ENCODE results near the gene FMNL2.

FMNL2 gene

DNA sequence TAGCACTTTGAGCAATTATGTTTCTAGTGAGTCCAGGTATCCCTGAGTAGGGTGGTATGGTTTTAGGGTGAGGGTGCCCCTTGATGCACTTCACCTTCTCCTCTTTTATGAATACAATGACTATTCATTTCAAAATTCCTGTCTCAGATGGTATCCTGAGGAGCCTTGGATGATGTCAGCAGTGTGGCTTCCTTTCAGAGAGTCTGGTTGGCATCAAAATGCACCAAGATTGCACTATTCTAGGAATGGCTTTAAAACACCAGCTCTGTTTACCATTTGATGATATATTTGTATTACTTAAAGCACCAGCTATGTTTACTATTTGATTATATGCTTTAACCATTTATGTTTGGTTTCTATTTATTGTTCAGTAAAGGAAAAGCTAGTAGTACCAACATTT, 141.0 kb downstream of the FMNL2 start:
- no peak for DNase-seq

DNA sequence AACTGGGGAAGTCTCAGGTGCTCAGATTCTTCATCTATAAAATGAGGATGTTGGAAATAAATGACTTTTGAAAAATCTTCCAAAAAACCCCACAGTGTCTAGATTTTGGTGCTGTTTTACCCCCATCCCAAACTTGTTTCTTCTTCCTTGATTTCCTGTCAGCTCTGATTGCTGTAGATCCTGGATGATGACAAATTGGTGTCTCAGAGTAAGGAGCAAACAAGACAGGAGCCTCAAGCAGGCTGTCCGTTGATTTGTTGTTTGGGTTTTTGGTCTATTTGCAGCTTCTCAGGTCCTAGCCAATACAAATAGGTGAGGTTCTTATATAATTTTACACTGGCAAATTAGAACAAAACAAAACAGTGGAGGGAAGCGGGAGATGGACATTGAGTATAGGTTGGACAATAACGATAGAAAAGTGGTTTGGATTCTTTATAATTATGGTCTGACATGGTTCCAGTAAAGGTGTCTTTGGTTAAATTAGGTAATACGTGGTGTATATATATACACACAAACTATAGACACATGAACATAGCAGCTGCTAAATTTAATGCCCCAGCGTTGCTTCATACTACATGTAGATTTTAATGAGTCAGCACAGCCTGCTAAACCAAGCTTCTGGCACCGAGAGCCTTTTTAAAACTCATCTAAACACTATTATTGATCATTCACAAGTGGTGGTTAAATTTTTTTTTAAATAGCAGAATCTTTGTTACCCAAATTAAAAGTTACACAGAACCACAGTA, 142.5 kb downstream of the FMNL2 start:
- no peak for DNase-seq

DNA sequence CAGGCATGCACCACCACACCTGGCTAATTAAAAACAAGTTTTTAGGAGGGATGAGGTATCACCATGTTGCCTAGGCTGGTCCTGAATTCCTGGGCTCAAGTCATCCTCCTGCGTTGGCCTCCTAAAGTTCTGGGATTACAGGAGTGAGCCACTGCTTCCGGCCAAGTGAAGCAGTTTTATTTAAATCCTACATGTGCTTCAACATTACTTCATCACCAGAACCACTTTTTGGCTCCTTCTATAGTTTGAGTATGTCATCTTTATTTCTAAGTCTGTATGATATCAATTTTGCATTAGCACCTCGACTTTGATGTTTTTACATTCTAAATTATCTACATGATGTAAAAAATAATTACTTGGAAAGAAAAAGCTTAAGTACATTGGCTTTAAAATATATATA, 144.3 kb downstream of the FMNL2 start:
- DNase-seq = no peak

DNA sequence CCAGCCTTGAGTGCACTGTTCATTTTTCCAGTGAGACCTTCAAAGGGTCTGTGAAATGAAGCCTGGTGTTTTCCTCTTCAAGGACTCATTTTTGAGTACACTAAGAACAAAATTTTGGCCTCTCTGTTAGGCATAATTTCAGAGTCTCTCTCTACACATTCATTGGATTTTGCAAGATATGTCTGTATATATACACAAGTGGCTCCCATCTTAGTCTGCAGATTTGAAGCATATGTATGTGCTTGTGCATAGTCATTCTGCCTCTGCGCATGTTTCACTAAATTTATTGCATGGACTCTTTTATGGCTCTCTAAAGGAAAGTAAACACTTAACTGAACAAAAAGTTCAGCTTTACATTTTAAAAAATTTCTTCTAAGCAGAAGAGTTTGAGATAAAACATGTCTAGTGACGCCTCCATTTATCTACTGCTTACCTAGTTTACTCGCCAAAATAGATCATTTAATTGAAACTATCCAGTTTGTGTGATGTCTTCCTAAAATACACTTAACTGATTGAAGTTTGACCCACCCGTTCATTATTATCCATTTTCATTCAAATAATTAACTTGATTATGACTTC, 145.9 kb downstream of the FMNL2 start:
- DNase-seq = no peak

DNA sequence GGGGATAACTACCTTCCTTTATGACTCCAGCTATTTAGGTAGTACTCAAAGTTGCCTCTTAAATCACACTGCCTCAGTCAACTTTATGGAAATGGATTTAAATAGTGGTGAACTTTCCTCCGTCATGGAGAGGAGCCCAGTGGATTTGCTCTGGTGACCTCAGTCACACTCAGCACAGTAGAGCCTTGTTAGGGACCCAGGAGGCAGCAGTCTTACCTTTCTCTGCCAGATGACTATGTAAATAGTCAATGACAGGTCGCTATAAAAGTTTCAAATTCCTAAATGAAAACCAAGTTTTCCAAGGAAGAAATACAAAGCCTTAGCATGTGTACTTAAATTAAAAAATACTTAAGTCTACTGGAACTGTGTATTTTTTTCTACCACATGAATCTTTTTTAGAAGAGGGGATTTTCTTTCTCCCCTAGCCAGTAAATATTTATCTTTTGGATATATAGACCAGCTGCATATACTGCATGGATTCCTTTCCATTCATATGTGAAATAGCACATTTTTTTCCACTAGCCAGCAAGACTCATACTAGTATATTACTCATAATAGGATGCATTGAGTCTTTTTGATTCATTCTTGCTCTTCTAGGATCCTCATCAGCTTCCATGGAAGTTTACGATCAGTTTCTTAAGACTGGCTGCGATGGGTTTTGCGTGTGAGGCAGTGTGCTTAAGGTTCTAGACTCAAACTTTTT, 147.1 kb downstream of the FMNL2 start:
- no peak for DNase-seq

DNA sequence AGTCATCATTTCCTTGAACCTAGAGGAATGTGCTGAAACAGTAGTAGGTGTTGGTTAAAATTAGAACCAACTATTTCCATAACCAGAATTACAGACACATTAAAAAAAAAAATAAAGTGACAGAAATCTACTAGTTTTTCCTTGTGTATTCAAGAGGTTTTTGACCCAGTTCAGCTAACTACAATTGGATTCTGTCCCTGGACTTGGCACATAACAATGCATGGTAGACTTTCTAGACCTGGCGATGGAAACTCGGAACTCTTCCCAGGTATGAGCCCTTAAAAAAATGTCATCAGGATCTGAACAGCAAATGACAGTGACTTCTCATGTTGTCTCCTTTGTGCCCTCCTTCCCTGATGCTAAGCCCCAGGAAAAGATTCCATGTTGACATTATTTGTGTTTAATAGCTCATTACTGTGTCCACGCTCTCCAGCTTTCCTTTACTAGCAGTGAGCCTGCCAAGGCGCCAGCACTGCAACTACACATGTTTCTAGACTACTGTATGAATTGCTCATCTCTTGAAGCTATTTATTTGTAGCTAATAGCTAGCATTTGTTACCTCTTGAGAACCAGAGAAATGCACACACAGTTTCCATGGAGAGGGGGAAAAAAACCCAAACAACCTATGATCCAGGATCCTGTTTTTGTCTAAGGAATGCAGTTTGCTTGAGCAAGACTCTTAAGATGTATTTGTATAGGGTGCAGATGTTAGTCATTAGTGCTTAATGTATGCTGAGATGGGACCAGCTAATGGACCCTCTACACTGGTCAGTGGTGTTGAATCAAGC, 148.5 kb downstream of the FMNL2 start:
- no peak for DNase-seq

DNA sequence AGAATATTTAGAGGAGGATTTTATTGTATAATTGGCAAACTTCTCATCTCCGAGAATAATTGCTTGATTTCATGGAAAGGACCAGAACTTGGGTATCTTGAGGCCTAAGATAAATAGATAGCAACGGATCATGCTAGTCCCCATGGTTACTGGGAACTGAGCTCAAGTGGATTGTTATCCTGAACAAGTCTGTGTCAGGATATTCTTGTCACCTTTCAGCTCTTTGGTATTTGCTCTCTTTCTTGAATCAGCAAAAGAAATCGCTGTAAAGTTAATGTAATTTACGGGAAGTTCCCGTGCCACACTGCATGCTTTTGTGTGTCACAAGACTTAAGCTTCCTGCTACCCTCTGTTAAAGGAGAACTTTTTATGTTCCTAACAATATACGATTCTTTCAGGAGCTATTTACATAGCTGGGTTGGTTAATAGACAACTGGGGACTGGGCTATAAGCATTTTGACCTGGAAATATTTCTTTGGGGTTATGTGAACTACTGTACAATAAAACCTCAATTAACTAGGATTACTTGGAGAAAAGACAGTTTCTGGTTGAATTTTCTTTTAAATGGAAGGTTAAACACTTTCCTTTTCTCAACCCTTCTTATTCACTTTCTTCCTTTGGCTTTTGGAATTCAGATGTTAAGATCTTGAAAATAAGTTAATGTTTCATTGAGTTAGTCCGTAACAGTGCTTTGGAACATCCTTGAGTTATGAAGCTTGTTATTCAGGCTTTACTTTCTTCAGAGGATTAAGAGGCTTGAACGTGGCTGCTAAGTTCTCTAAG, 151.2 kb downstream of the FMNL2 start:
- no peak for DNase-seq

DNA sequence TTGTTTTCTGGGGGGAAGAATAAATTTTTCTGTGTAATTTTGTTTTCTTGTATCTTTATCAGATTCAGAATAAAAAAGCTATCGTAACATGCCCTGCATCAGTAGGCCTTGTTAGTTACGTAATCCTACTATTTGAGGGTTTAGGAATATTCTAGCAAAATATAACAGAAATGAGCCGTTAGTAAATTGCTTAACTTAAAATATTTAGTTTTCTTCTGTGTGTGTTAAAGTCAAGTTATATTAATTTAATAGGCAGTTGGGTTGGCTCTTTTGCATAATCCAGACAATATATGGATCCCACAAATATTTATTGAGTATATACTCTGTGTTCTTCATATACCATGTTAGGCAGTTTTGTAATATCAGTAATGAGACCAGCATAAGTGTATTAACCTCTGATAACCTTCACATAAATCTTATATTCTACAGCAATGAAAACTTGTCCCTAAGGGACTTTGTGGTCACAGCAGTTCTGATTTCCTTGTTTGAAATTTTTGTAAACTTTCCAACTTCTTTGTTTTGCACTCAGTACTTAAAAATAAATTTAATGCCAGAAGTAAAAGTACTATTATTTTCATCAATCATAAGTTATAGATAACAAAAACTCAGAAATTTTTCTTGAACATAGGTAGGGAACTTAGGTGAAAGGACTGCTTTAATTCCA, 151.9 kb downstream of the FMNL2 start:
- no peak for DNase-seq

DNA sequence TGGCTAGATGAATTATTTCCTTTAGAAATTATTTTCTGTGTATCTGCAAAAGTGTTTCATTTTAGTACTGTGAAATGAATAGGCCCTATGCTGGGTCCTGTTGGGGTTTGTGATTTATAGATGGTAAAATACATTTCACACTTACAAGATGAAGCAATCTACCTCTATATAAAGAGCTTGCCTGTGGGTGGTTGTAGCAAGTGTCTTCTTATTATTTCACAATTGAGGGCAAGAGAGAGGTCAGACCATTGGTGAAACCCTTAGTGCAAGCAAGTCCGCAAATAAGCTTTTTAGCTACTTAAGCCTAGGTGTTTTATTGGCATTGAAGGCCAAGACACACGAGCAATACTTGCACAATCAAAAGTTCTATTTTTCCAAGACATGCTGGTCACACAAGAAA, 153.1 kb downstream of the FMNL2 start:
- DNase-seq = no peak

DNA sequence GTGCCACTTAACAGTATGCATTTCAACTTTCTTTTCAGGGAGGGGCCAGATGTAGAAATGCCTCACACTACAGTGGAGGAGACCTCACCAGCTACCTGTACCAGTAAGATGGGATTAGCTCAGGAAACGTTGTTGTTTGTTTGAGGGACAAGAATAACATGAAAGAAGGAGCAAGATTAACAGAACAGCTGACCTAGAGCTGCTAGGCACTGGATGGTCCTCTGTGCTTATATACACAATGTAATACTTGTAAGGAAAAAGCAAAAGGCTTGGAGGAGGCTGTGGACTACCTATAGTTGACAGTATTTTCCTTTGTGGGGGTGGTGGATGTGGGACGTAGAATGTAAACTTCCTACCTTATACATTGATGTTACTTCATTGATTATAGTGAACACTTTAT, 154.4 kb downstream of the FMNL2 start:
- no peak for DNase-seq

DNA sequence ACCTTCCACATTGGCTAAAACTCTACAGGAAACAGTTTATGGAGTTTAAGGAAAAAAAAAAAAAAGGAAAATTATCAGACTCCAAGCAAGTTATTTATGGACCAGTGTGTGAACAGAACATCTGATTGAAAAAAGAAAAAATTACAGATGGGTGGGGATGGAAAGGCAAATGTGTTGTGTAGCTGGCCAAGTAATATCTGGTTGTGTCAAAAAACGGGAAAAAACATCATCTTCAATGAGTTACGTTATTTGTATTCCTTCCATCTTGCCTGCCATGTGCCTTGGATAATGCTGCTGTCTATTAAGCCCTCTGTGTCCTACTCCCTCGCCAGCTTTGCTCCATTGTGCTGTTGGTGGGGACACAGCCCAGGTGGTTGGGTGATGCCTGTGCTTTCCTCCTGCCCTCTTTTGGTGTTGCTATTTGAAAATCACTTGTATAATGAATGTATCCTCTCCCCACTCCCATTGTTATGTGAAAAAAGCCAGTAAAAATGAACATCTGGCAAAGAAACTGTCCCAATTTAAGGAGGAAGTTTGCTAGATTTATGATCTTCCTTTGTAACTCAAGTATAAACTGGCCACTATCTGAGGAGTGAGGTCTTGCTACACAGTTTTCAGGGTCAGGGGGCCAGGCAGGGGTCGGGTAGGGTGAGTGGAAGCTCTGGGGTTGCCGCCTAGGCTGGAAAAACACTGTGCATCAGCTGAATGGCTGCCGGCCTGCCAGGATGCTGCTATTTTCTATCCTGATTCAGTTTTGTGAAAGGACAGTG, 155.9 kb downstream of the FMNL2 start:
- DNase-seq = no peak

DNA sequence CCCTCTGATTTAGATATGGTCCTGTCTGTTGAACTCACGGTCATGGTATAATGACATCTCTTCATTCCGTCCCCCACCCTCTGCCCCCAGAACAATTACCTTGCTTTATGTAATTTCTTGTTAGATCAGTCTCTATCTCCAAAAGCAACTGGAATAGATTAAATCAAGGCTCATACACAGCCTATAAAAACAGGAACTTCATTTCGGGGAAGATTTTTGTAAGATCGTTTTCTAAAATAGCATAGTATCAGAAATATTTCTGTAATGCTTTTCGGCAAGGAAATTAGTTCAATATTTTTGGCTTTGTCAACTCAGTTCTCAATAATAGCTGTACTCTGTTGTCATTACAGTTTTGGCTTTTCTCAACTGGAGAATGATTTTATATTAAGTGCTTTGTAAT, 157.2 kb downstream of the FMNL2 start:
- no peak for DNase-seq

DNA sequence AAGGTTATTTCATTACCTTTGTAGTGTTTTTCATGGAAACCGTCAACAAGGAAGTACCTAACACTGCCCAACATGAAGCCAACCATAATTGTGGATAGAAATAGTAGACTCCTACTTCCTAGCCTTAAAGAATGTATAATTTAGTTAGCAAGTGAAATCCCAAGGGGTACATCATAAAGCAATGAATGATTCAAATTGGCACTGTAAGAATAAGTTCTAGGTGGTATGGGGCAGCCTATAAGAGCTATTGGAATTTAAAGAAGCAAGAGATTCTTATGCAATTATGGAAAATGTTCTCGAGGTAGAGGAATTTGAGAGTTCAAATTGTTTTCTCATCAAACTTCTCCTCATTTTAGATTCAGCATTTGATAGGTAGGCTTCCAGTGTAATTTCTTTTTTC, 157.9 kb downstream of the FMNL2 start:
- no peak for DNase-seq

DNA sequence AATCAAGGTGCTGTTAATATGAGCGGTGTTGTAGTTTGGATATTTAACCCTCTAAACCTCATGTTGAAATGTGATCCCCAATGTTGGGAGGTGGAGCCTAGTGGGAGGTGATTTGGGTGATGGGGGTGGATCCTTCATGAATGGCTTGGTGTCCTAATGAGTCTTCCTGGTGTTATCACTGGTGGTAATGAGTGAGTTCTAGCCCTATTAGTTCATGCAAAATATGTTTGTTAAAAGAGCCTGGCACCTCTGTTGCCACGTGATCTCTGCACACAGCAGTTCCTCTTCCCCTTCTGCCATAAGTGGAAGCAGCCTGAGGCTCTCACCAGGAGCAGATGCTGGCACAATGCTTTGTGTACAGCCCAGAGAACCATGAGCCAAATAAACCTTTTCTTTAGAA, 158.4 kb downstream of the FMNL2 start:
- no peak for DNase-seq

DNA sequence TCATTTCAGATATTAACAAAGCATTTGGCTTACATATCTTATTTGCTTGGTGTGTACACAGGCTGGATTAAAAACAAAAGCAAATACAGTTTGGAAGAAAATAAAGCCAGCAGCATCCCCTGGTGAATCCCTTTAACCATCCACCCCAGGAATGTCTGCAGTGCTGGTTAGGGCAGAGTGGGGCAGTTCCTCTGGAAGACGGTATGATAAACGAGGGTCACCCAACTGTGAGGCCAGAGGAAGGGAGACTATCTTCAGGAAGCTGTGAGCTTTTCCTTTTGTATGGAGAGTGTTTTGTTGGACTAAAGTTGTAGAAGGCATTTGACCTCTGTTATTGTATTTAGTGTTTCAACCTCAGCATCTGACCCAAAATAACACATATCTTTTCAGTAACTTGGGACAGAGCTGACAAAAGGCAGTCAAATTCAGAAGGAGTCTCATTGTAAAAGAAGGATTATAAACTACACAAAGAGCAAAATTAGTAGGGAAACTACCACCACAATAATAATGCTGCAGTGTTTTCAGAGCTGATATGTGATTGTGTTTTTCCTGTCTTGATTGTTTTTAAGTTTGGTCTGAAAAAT, 159.1 kb downstream of the FMNL2 start:
- no peak for DNase-seq

DNA sequence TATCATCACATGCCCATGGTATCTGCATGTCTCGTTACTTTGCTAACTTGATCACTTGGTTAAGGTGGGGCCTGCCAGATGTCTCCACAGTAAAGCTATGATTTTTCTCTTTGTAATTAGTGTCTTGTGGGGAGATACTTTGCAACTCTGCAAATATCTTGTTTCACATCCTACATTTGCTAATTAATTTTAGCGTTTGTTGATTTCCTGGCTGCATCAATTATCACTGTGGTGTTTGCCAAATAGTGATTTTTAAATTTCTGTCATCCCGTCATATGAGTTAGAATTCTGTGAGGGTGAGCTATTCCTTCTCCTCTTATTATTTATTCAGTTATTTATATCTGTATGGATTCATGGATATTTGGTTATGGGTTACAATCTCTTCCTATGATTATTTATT, 161.4 kb downstream of the FMNL2 start:
- no peak for DNase-seq

DNA sequence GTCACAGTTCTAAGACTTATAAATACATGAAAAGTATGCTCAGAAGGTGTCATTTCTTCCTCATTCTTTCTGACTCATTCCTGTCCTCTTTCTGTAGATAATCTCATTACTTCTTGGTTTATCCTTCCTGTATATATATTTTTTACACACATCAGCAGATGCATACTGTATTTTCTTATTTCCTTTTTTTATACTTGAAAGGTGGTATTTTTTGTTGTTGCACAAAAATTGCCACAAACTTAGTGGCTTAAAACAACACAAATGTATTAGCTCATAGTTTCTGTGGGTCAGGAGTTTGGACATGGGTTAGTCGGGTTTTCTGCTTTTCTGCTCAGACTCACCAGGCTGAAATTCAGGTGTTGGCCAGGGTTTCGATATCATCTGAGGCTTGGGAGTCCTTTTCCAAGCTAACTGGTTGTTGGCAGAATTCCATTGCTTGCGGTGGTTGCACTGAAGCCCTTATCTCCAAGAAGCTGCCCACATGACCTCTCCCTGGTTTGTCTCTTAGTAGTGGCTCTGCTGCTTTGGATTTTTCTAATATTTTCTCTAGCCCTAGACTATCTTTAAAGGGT, 162.6 kb downstream of the FMNL2 start:
- DNase-seq = no peak

DNA sequence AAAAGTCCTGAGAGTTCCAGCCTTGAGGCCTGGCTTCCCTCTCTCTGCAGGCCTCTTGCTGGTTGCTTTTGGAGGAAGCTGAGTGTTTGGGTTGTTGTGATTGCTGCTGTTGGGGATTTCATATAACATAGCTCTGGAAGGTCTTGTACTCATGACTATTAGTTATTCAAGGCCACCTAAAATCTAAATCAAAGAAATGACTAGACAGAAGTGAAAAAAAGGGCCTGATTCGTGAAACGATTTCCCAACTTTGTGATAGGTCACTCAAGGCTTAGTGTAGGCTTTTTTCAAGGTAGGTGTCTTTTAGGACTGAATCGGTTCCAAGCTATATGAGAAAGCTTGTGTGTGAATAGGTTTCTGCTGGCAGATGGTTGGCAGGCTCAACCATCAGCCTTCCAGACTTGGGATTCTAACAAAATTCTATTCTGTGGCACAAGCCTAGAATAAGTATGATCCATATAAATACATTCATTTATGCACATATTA, 164.4 kb downstream of the FMNL2 start:
- no peak for DNase-seq

DNA sequence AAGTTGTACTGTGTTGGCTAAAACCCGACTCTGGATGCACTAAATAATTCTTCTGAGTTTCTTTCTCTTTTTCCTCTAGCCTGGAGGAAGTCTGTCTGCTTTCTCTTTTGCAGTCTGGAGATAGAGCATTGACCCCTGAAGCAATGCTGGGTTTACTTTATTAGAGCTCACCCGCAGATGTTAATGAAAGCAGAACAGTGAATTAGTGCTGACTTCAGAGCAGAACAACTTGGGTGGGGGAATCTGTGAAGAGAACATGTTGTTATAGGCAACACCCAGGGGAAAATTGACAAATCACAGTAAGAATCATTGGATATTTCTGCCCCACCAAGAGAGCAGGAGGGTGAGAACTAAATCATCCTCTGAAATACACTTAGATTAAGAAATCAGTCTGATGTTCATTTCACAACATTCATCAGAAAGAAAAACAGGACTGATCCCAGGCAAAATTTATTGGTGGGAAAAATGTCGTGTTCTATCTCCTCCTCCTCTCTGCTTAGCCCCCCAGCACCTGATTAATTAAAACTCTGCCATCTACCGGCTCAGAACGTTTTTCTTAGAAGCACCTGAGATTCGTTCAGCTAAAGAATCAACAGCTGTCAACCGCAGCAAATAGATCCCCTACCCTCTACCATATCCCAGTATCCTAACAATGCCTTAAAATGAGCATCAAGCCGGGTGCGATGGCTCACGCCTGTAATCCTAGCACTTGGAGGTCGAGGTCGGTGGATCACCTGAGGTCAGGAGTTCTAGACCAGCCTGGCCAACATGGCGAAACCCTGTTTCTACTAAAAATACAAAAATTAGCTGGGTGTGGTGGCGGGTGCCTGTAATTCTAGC, 165.1 kb downstream of the FMNL2 start:
- no peak for DNase-seq

DNA sequence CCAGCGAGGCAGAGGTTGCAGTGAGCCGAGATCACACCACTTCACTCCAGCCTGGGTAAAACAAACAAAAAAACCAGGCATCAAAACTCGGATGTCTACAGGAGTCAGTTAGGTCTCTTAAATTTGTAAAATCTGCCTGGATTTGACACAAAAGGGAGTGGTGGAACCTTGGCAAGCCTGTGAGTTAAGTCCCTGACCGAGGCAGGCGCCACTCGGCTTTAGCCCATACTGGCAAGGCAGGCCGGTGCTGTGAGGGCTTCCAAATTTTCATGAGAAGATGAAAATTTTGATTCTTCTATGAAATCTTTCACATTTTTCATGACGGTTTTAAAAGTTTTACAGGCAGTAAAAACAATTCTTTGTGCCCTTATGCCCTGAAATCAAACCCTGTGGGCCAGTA, 165.8 kb downstream of the FMNL2 start:
- DNase-seq = no peak

Measured in NCI-H524 treated with DMSO at 0.1 percent for 48 hours (cell line).